Left ventricle myocardium inferior (tissue), 1 donor: ENCODE measurements around the gene NCOA1. TPM values are rescaled to one million over a fixed set of nuclear protein-coding genes. Genes with fewer than 3 reads are reported as not detected.

ENCODE experiments used
- DNase-seq: peaks from one replicate; pipeline ENCODE4 v3.0.0-alpha.2; 2020
- H3K27ac ChIP-seq: fragments of 200-600 bp; replicated peaks from 2 replicates; pipeline ENCODE4 v1.8.0; 2021
- H3K27me3 ChIP-seq: fragments of 200-600 bp; 2 replicates; pipeline ENCODE4 v1.8.0; 2021; ENCODE audit warnings: low read depth
- H3K36me3 ChIP-seq: fragments of 200-600 bp; 2 replicates; pipeline ENCODE4 v1.8.0; 2021
- H3K4me1 ChIP-seq: fragments of 200-600 bp; 2 replicates; pipeline ENCODE4 v1.8.0; 2021
- H3K4me3 ChIP-seq: fragments of 200-600 bp; 2 replicates; pipeline ENCODE4 v1.8.0; 2021; ENCODE audit warnings: mild to moderate bottlenecking, moderate library complexity
- H3K9me3 ChIP-seq: fragments of 200-600 bp; replicated peaks from 2 replicates; pipeline ENCODE4 v1.8.0; 2021
- CTCF ChIP-seq: fragments of 200-600 bp; IDR thresholded peaks from 2 replicates; pipeline ENCODE4 v1.8.0; 2021; ENCODE audit warnings: antibody characterized with exemption, mild to moderate bottlenecking, borderline replicate concordance
- intact Hi-C: fragments of 100-400 bp; cut with micrococcal nuclease; formaldehyde crosslinking; loops from one replicate; pipeline ENCODE4 v1.11.0; 2022
- total RNA-seq: library from RNA; stranded (reverse); fragmentation: NEBNext Ultra II Directional; extraction: Animal tissue kit (Norgen Biotek cat#: 25700); gene quantifications from one replicate; pipeline ENCODE4 v1.2.1, GENCODE V29; 2021
- donor health status: DM: no; HTN: yes; CAD: no; lungs with severe emphysema.

NCOA1 gene
- total RNA-seq, 1 donor from 2014 or later, result 26.9 TPM

GRCh38 chr2:24638568-24638967 lies 147.5 kb downstream of the NCOA1 start:
- H3K4me3 ChIP-seq, result no peak overlapping the region
- no peak for DNase-seq
- peaks cover 4% of the 10 kb centered on the region for H3K4me1 ChIP-seq
- no peaks in the 10 kb centered on the region for H3K9me3 ChIP-seq
- no peak for TF ChIP-seq CTCF
- H3K27ac ChIP-seq, result no peak overlapping the region
- no peaks in the 10 kb centered on the region for H3K36me3 ChIP-seq
- intact Hi-C loops, result no loop called here
- no peaks in the 10 kb centered on the region for H3K27me3 ChIP-seq

GRCh38 chr2:24642351-24642750 lies 151.3 kb downstream of the NCOA1 start:
- no peaks in the 10 kb centered on the region for H3K27me3 ChIP-seq
- H3K4me1 ChIP-seq, result peaks cover 4% of the 10 kb centered on the region
- H3K4me3 ChIP-seq, result no peak overlapping the region
- TF ChIP-seq CTCF, result no peak
- H3K27ac ChIP-seq, result no peak overlapping the region
- H3K9me3 ChIP-seq, result no peaks in the 10 kb centered on the region
- intact Hi-C loops, result no loop called here
- DNase-seq, result no peak
- H3K36me3 ChIP-seq, result no peaks in the 10 kb centered on the region

- Histone ChIP-seq H3K27ac (no peak overlapping the region), H3K9me3 (no peaks in the 10 kb centered on the region), H3K36me3 (no peaks in the 10 kb centered on the region), H3K27me3 (no peaks in the 10 kb centered on the region), H3K4me3 (no peak overlapping the region), H3K4me1 (peaks cover 4% of the 10 kb centered on the region)
- intact Hi-C loops, result no loop called here
- no peak for DNase-seq
- no peak for TF ChIP-seq CTCF
Observed at GRCh38 chr2:24643051-24643450, 152.0 kb downstream of the NCOA1 start.

- no peaks in the 10 kb centered on the region for H3K36me3 ChIP-seq
- H3K4me3 ChIP-seq, result no peak overlapping the region
- H3K9me3 ChIP-seq, result no peaks in the 10 kb centered on the region
- intact Hi-C loops, result no loop called here
- no peak for TF ChIP-seq CTCF
- peaks cover 4% of the 10 kb centered on the region for H3K4me1 ChIP-seq
- H3K27me3 ChIP-seq, result no peaks in the 10 kb centered on the region
- H3K27ac ChIP-seq, result no peak overlapping the region
- DNase-seq, result no peak
Observed at GRCh38 chr2:24644032-24644431, 153.0 kb downstream of the NCOA1 start.

GRCh38 chr2:24650997-24651642 lies 160.1 kb downstream of the NCOA1 start:
- Histone ChIP-seq H3K27me3 (no peaks in the 10 kb centered on the region), H3K9me3 (no peaks in the 10 kb centered on the region), H3K4me1 (peaks cover 28% of the 10 kb centered on the region), H3K4me3 (no peak overlapping the region), H3K27ac (no peak overlapping the region), H3K36me3 (no peaks in the 10 kb centered on the region)
- intact Hi-C loops, result no loop called here
- TF ChIP-seq CTCF, result no peak
- no peak for DNase-seq
